BE2C (cell line): ENCODE results near the gene CARD19.

Source experiments
- DNase-seq: peaks from one replicate; pipeline ENCODE4 v3.0.0-alpha.2; 2020
- H3K27me3 ChIP-seq: fragments of 250-450 bp; sonication (Bioruptor Pico); 2 replicates; pipeline ENCODE4 v1.5.1; 2020; ENCODE audit warnings: mild to moderate bottlenecking
- H3K36me3 ChIP-seq: fragments of 250-450 bp; sonication (Bioruptor Pico); 2 replicates; pipeline ENCODE4 v1.5.1; 2020; ENCODE audit warnings: mild to moderate bottlenecking
- H3K4me1 ChIP-seq: fragments of 250-450 bp; sonication (Bioruptor Pico); 2 replicates; pipeline ENCODE4 v1.5.1; 2020
- H3K4me3 ChIP-seq: 2 replicates; pipeline ENCODE4 v1.5.1; 2011; ENCODE audit warnings: low read depth, low read length
- H3K9me3 ChIP-seq: fragments of 250-450 bp; sonication (Bioruptor Pico); 2 replicates; pipeline ENCODE4 v1.5.1; 2020
- CTCF ChIP-seq: IDR thresholded peaks from 2 replicates; pipeline ENCODE4 v1.5.1; 2012; ENCODE audit warnings: mild to moderate bottlenecking, low read depth, low read length

The CARD19 gene

GRCh38 chr9:93124793-93125192, 28.8 kb downstream of the CARD19 start:
- no peak overlapping the region for H3K4me3 ChIP-seq
- H3K4me1 ChIP-seq, result peaks cover 26% of the 10 kb centered on the region
- TF ChIP-seq CTCF, result no peak
- DNase-seq, result no peak
- peaks cover 17% of the 10 kb centered on the region for H3K36me3 ChIP-seq
- no peaks in the 10 kb centered on the region for H3K9me3 ChIP-seq
- H3K27me3 ChIP-seq, result no peaks in the 10 kb centered on the region

GRCh38 chr9:93125331-93125894, 29.4 kb downstream of the CARD19 start:
- Histone ChIP-seq H3K4me3 (no peak overlapping the region), H3K4me1 (peaks cover 21% of the 10 kb centered on the region), H3K27me3 (no peaks in the 10 kb centered on the region), H3K9me3 (no peaks in the 10 kb centered on the region), H3K36me3 (peaks cover 17% of the 10 kb centered on the region)
- DNase-seq, result no peak
- no peak for TF ChIP-seq CTCF

GRCh38 chr9:93126151-93126781, 30.2 kb downstream of the CARD19 start:
- no peaks in the 10 kb centered on the region for H3K9me3 ChIP-seq
- H3K4me1 ChIP-seq, result peaks cover 15% of the 10 kb centered on the region; the same call in 1 of the 2 replicates
- H3K4me3 ChIP-seq, result no peak overlapping the region
- TF ChIP-seq CTCF, result no peak
- peak; percentile 9 for DNase-seq
- no peaks in the 10 kb centered on the region for H3K27me3 ChIP-seq
- H3K36me3 ChIP-seq, result peaks cover 17% of the 10 kb centered on the region

GRCh38 chr9:93126825-93127368, 30.9 kb downstream of the CARD19 start:
- no peaks in the 10 kb centered on the region for H3K27me3 ChIP-seq
- no peaks in the 10 kb centered on the region for H3K9me3 ChIP-seq
- peaks cover 15% of the 10 kb centered on the region; the same call in 1 of the 2 replicates for H3K4me1 ChIP-seq
- no peak overlapping the region for H3K4me3 ChIP-seq
- DNase-seq, result peak; percentile 50
- peaks cover 11% of the 10 kb centered on the region for H3K36me3 ChIP-seq
- no peak for TF ChIP-seq CTCF

GRCh38 chr9:93127395-93127911, 31.4 kb downstream of the CARD19 start:
- no peak for DNase-seq
- TF ChIP-seq CTCF, result no peak
- Histone ChIP-seq H3K36me3 (peaks cover 11% of the 10 kb centered on the region), H3K27me3 (no peaks in the 10 kb centered on the region), H3K9me3 (no peaks in the 10 kb centered on the region), H3K4me3 (no peak overlapping the region), H3K4me1 (peaks cover 14% of the 10 kb centered on the region; the same call in 1 of the 2 replicates)

GRCh38 chr9:93128011-93128714, 32.1 kb downstream of the CARD19 start:
- no peak for TF ChIP-seq CTCF
- no peaks in the 10 kb centered on the region for H3K27me3 ChIP-seq
- peaks cover 14% of the 10 kb centered on the region; the same call in 1 of the 2 replicates for H3K4me1 ChIP-seq

More at GRCh38 chr9:93128011-93128714, 32.1 kb downstream of the CARD19 start:
- DNase-seq, result no peak
- no peak overlapping the region for H3K4me3 ChIP-seq
- peaks cover 11% of the 10 kb centered on the region for H3K36me3 ChIP-seq
- H3K9me3 ChIP-seq, result no peaks in the 10 kb centered on the region
